Islet of Langerhans (tissue), 1 donor: ENCODE measurements around the gene CYP2C8.
"Not testable (repeated sequence)": the region's sequence is repeated elsewhere in the genome, so short reads cannot be mapped to it uniquely, and the experiment has no call there.

Source experiments
- FAIRE-seq: peaks from one replicate; lab custom pipeline; 2011; peaks lifted over from hg19 to GRCh38; lab: Jason Lieb, UNC

The CYP2C8 gene

GRCh38 chr10:95069286-95069685, at the start of gene CYP2C8:
TSS of gene CYP2C8 (minus strand) at chr10:95069497. CDS start at chr10:95069402, 95 bp downstream.
- no peak for FAIRE-seq

- FAIRE-seq = no peak
These were observed 47.6 kb upstream of the CYP2C8 start for GRCh38 chr10:95116869-95117269.

GRCh38 chr10:95110823-95111222, 41.5 kb upstream of the CYP2C8 start:
- not testable (repeated sequence) for FAIRE-seq

GRCh38 chr10:95097805-95098204, 28.5 kb upstream of the CYP2C8 start:
- no peak for FAIRE-seq

GRCh38 chr10:95096143-95096542, 26.8 kb upstream of the CYP2C8 start:
- FAIRE-seq = no peak

- not testable (repeated sequence) for FAIRE-seq
These were observed 10.3 kb upstream of the CYP2C8 start for GRCh38 chr10:95079626-95080025.

GRCh38 chr10:95077556-95077955, 8.3 kb upstream of the CYP2C8 start:
- no peak for FAIRE-seq

- FAIRE-seq = no peak
These were observed 1.9 kb upstream of the CYP2C8 start for GRCh38 chr10:95071107-95071660.

- not testable (repeated sequence) for FAIRE-seq
These were observed 5.2 kb downstream of the CYP2C8 start for GRCh38 chr10:95064125-95064524.

GRCh38 chr10:95056744-95057363, 12.4 kb downstream of the CYP2C8 start:
- FAIRE-seq = no peak

GRCh38 chr10:95049919-95050318, 19.4 kb downstream of the CYP2C8 start:
- no peak for FAIRE-seq

- FAIRE-seq = no peak
These were observed 21.1 kb downstream of the CYP2C8 start for GRCh38 chr10:95048206-95048605.

GRCh38 chr10:95039281-95039680, 30.0 kb downstream of the CYP2C8 start:
- FAIRE-seq = no peak

- no peak for FAIRE-seq
These were observed 33.7 kb downstream of the CYP2C8 start for GRCh38 chr10:95035332-95036295.

- no peak for FAIRE-seq
These were observed 34.9 kb downstream of the CYP2C8 start for GRCh38 chr10:95034401-95034800.

GRCh38 chr10:95031656-95032055, 37.6 kb downstream of the CYP2C8 start:
- no peak for FAIRE-seq

GRCh38 chr10:95026461-95026860, 42.8 kb downstream of the CYP2C8 start:
- no peak for FAIRE-seq

- no peak for FAIRE-seq
These were observed 71.5 kb downstream of the CYP2C8 start for GRCh38 chr10:94997741-94998174.

- FAIRE-seq = no peak
These were observed 76.5 kb downstream of the CYP2C8 start for GRCh38 chr10:94992811-94993210.

- FAIRE-seq = no peak
These were observed 77.9 kb downstream of the CYP2C8 start for GRCh38 chr10:94991243-94991888.

- FAIRE-seq = no peak
These were observed 80.1 kb downstream of the CYP2C8 start for GRCh38 chr10:94989192-94989591.
